HFF-Myc (cell line): Measurements from ENCODE around the gene BMERB1.

Experiments used
- DNase-seq: peaks from one replicate; pipeline ENCODE4 v3.0.0-alpha.2; 2011; ENCODE audit warnings: low read depth; ENCODE audit errors: extremely low read depth
- H3K4me3 ChIP-seq: replicated peaks from 2 replicates; pipeline ENCODE4 v1.5.1; 2011; ENCODE audit warnings: low read depth, mild to moderate bottlenecking, control low read depth, low read length
- CTCF ChIP-seq: IDR thresholded peaks from 2 replicates; pipeline ENCODE4 v1.5.1; 2012; ENCODE audit warnings: mild to moderate bottlenecking, low read depth, low read length, control low read depth; ENCODE audit errors: missing control alignments

The BMERB1 gene

GRCh38 chr16:15585956-15586355, 151.6 kb downstream of the BMERB1 start:
- H3K4me3 ChIP-seq, result no peak overlapping the region
- no peak for TF ChIP-seq CTCF
- DNase-seq, result no peak

- no peak for DNase-seq
- no peak for TF ChIP-seq CTCF
- no peak overlapping the region for H3K4me3 ChIP-seq
Observed at GRCh38 chr16:15586716-15587115, 152.3 kb downstream of the BMERB1 start.

GRCh38 chr16:15587152-15587825, 152.9 kb downstream of the BMERB1 start:
- DNase-seq, result no peak
- no peak overlapping the region for H3K4me3 ChIP-seq
- no peak for TF ChIP-seq CTCF

- no peak overlapping the region for H3K4me3 ChIP-seq
- no peak for TF ChIP-seq CTCF
- DNase-seq, result no peak
Observed at GRCh38 chr16:15592324-15592723, 157.9 kb downstream of the BMERB1 start.

GRCh38 chr16:15593235-15593634, 158.8 kb downstream of the BMERB1 start:
- no peak for TF ChIP-seq CTCF
- H3K4me3 ChIP-seq, result no peak overlapping the region
- DNase-seq, result no peak

GRCh38 chr16:15594711-15595320, 160.4 kb downstream of the BMERB1 start:
- H3K4me3 ChIP-seq, result no peak overlapping the region
- DNase-seq, result no peak
- no peak for TF ChIP-seq CTCF
